OCI-LY7 (cell line): ENCODE measurements around the gene MAPKAPK3. TPM values are rescaled to one million over a fixed set of nuclear protein-coding genes. Genes with fewer than 3 reads are reported as not detected.

Experiments
- BruUV-seq: library from RNA; stranded (reverse); fragments of 400-500 nt; replicated peaks from 2 replicates; lab custom pipeline; 2021; lab: Mats Ljungman, UMichigan
- CTCF ChIA-PET: fragments of 300-600 bp; sonication (Branson Sonifier 250); formaldehyde crosslinking; loops from one replicate; lab custom pipeline; 2022; ENCODE audit warnings: antibody characterized with exemption; ENCODE audit not compliant: unreplicated experiment; lab: Charles Lee
- POLR2A ChIA-PET: fragments of 300-600 bp; sonication (Branson Sonifier 250); formaldehyde crosslinking; loops from one replicate; lab custom pipeline; 2022; ENCODE audit warnings: antibody characterized with exemption; lab: Charles Lee
- DNase-seq: peaks from one replicate; pipeline ENCODE4 v3.0.0-alpha.2; 2015; ENCODE audit warnings: low spot score
- H2AFZ ChIP-seq: fragments of 200-600 bp; sonication (generic), shearing (Covaris generic); 2 replicates; pipeline ENCODE4 v1.6.1; 2014; ENCODE audit warnings: mild to moderate bottlenecking, antibody characterized with exemption, low read length, moderate library complexity
- H3K27ac ChIP-seq: fragments of 200-600 bp; sonication (generic); 2 replicates; pipeline ENCODE4 v1.5.1; 2014; ENCODE audit warnings: mixed run types, low read depth, mild to moderate bottlenecking, moderate library complexity, low read length, inconsistent platforms; ENCODE audit not compliant: poor library complexity, severe bottlenecking
- H3K36me3 ChIP-seq: fragments of 200-600 bp; sonication (generic); 2 replicates; pipeline ENCODE4 v1.6.1; 2014; ENCODE audit warnings: mild to moderate bottlenecking, antibody characterized with exemption, low read length, moderate library complexity, mixed read lengths; ENCODE audit not compliant: insufficient read depth
- H3K4me1 ChIP-seq: fragments of 200-600 bp; sonication (generic); 2 replicates; pipeline ENCODE4 v1.5.1; 2014; ENCODE audit warnings: mild to moderate bottlenecking, low read length; ENCODE audit not compliant: insufficient read depth, poor library complexity, severe bottlenecking
- H3K4me2 ChIP-seq: fragments of 200-600 bp; sonication (generic); 2 replicates; pipeline ENCODE4 v1.6.1; 2014; ENCODE audit warnings: mild to moderate bottlenecking, low read length
- H3K4me3 ChIP-seq: fragments of 200-600 bp; sonication (generic); 2 replicates; pipeline ENCODE4 v1.5.1; 2014; ENCODE audit warnings: mild to moderate bottlenecking, low read depth, low read length; ENCODE audit not compliant: poor library complexity, severe bottlenecking
- H3K79me2 ChIP-seq: fragments of 200-600 bp; sonication (generic); 2 replicates; pipeline ENCODE4 v1.6.1; 2016; ENCODE audit warnings: low read depth, mild to moderate bottlenecking, low read length, moderate library complexity, mixed read lengths; ENCODE audit not compliant: insufficient read depth
- H3K9me2 ChIP-seq: fragments of 200-600 bp; sonication (generic); 2 replicates; pipeline ENCODE4 v1.6.1; 2016; ENCODE audit warnings: mild to moderate bottlenecking, low read length, mixed read lengths; ENCODE audit not compliant: insufficient read depth
- H3K9me3 ChIP-seq: fragments of 200-600 bp; sonication (generic); 2 replicates; pipeline ENCODE4 v1.6.1; 2014; ENCODE audit warnings: mild to moderate bottlenecking, mixed run types, low read length, mixed read lengths
- H4K20me1 ChIP-seq: fragments of 200-600 bp; sonication (generic); 2 replicates; pipeline ENCODE4 v1.6.1; 2014; ENCODE audit warnings: mild to moderate bottlenecking, antibody characterized with exemption, low read length, moderate library complexity, mixed read lengths; ENCODE audit not compliant: insufficient read depth
- EZH2phosphoT487 ChIP-seq: fragments of 200-600 bp; sonication (generic); IDR thresholded peaks from 2 replicates; pipeline ENCODE4 v1.6.1; 2018; ENCODE audit warnings: low read depth, borderline replicate concordance, mild to moderate bottlenecking, mixed run types, antibody characterized with exemption, low read length, moderate library complexity, mixed read lengths
- intact Hi-C: fragments of 100-400 bp; cut with micrococcal nuclease; formaldehyde crosslinking; loops from one replicate; pipeline ENCODE4 v1.10.0; 2022; ENCODE audit not compliant: unreplicated experiment
- total RNA-seq, 2 experiments: library from RNA; depleted of rRNA in 1 of 2; stranded (reverse); fragments of >200 nt in 1 of 2; shearing (Covaris generic) in 1 of 2; gene quantifications; 2 replicates each; pipeline ENCODE4 v1.2.3, GENCODE V29; 2014 to 2022
- TF ChIP-seq, protein P1 (sequence below): fragments of 200-600 bp; sonication (generic); conservative IDR thresholded peaks from 2 replicates; pipeline ENCODE4 v1.5.1; 2014; ENCODE audit warnings: mild to moderate bottlenecking, antibody characterized with exemption, low read length, moderate library complexity, mixed read lengths

The MAPKAPK3 gene
- total RNA-seq, 2 experiments from 2014 or later, result 17.5 to 25.2 TPM

GRCh38 chr3:50571486-50571885 is 45.5 kb upstream of the MAPKAPK3 start:
- CTCF ChIA-PET, result interaction anchor here (0.9 kb wide), 1 partner anchor 39 kb away, joined by 3 read pairs; the partner anchor contains the start of gene CISH
- Histone ChIP-seq H3K9me2 (no peaks in the 10 kb centered on the region), H2AFZ (no peak overlapping the region), H3K4me3 (no peak overlapping the region), H3K36me3 (0 out of 2 replicates have a peak, but pooled peaks cover 8% of the 10 kb centered on the region), H3K9me3 (no peaks in the 10 kb centered on the region), H3K79me2 (peaks cover 9% of the 10 kb centered on the region; the same call in 1 of the 2 replicates), H3K4me2 (no peak overlapping the region), H4K20me1 (0 out of 2 replicates have a peak, but pooled peaks cover 11% of the 10 kb centered on the region), H3K27ac (no peak overlapping the region), H3K4me1 (peaks cover 25% of the 10 kb centered on the region)
- TF ChIP-seq, protein P1, sequence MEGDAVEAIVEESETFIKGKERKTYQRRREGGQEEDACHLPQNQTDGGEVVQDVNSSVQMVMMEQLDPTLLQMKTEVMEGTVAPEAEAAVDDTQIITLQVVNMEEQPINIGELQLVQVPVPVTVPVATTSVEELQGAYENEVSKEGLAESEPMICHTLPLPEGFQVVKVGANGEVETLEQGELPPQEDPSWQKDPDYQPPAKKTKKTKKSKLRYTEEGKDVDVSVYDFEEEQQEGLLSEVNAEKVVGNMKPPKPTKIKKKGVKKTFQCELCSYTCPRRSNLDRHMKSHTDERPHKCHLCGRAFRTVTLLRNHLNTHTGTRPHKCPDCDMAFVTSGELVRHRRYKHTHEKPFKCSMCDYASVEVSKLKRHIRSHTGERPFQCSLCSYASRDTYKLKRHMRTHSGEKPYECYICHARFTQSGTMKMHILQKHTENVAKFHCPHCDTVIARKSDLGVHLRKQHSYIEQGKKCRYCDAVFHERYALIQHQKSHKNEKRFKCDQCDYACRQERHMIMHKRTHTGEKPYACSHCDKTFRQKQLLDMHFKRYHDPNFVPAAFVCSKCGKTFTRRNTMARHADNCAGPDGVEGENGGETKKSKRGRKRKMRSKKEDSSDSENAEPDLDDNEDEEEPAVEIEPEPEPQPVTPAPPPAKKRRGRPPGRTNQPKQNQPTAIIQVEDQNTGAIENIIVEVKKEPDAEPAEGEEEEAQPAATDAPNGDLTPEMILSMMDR, result no peak
- no peak for TF ChIP-seq EZH2phosphoT487
- intact Hi-C loops, result no loop called here
- DNase-seq, result no peak
- BruUV-seq, result no TSS peak
- POLR2A ChIA-PET, result no interaction called here

DNA sequence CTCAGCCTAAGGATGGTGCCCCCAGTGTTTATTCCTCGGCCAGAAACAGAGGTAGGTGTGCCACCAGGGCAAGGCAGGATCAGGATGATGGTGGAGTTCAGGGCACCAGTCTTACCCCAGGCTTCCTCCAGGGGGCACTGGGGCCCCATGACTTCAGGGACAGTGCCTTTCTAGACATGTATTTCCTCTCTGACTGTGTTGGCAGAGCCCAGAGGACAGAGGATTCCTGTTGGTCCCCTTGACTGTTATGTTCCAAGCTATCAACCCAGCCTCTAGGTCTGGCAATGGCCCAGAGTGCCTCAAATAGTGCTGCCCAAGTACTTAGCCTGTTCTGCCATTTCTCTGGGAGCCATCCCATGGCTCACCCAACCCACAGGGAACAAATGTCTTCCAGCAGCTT is 44.8 kb upstream of the MAPKAPK3 start:
- H3K27ac ChIP-seq, result no peak overlapping the region
- no peak overlapping the region for H2AFZ ChIP-seq
- TF ChIP-seq EZH2phosphoT487, result no peak
- TF ChIP-seq, protein P1, result peak; percentile 80
- no peak overlapping the region for H3K4me3 ChIP-seq
- H3K79me2 ChIP-seq, result peaks cover 9% of the 10 kb centered on the region; the same call in 1 of the 2 replicates
- peaks cover 21% of the 10 kb centered on the region for H3K4me1 ChIP-seq
- 0 out of 2 replicates have a peak, but pooled peaks cover 11% of the 10 kb centered on the region for H4K20me1 ChIP-seq
- intact Hi-C loops, result loop anchor here (1.0 kb wide), 1 partner anchor 42 kb away; no protein-coding TSS in a partner anchor
- DNase-seq, result peak; percentile 65
- POLR2A ChIA-PET, result no interaction called here
- BruUV-seq, result no TSS peak
- CTCF ChIA-PET, result no interaction called here
- no peaks in the 10 kb centered on the region for H3K9me2 ChIP-seq
- no peak overlapping the region for H3K4me2 ChIP-seq
- 0 out of 2 replicates have a peak, but pooled peaks cover 8% of the 10 kb centered on the region for H3K36me3 ChIP-seq
- no peaks in the 10 kb centered on the region for H3K9me3 ChIP-seq

- no peak overlapping the region for H3K4me2 ChIP-seq
- no peaks in the 10 kb centered on the region for H3K9me3 ChIP-seq
- CTCF ChIA-PET, result no interaction called here
- H3K79me2 ChIP-seq, result peaks cover 9% of the 10 kb centered on the region; the same call in 1 of the 2 replicates
- intact Hi-C loops, result loop anchor here (1.0 kb wide), 1 partner anchor 41 kb away; no protein-coding TSS in a partner anchor
- 0 out of 2 replicates have a peak, but pooled peaks cover 8% of the 10 kb centered on the region for H3K36me3 ChIP-seq
- H3K9me2 ChIP-seq, result no peaks in the 10 kb centered on the region
- H2AFZ ChIP-seq, result no peak overlapping the region
- 0 out of 2 replicates have a peak, but pooled peaks cover 11% of the 10 kb centered on the region for H4K20me1 ChIP-seq
- no peak for DNase-seq
- POLR2A ChIA-PET, result no interaction called here
- BruUV-seq, result no TSS peak
- no peak overlapping the region for H3K4me3 ChIP-seq
- TF ChIP-seq, protein P1, result no peak
- no peak for TF ChIP-seq EZH2phosphoT487
- H3K4me1 ChIP-seq, result peaks cover 16% of the 10 kb centered on the region
- no peak overlapping the region for H3K27ac ChIP-seq
Observed at GRCh38 chr3:50572801-50573371, 44.1 kb upstream of the MAPKAPK3 start.
